PC-3 (cell line): ENCODE results near the gene N4BP2L1. TPM values are rescaled to one million over a fixed set of nuclear protein-coding genes. Genes with fewer than 3 reads are reported as not detected.

Experiments used
- ATAC-seq: fragments of 200-7000 bp; cut with Tn5 transposase; 2 replicates; pipeline ENCODE4 v1.9.1; 2020; ENCODE audit warnings: mild to moderate bottlenecking, moderate library complexity
- BruUV-seq: library from RNA; stranded (reverse); fragments of 400-500 nt; replicated peaks from 2 replicates; lab custom pipeline; 2021; lab: Mats Ljungman, UMichigan
- CTCF ChIA-PET: fragments of 300-600 bp; sonication (Branson Sonifier 250); formaldehyde crosslinking; loops from one replicate; lab custom pipeline; 2022; ENCODE audit warnings: antibody characterized with exemption; lab: Charles Lee
- POLR2A ChIA-PET: fragments of 300-600 bp; sonication (Branson Sonifier 250); formaldehyde crosslinking; loops from one replicate; lab custom pipeline; 2022; ENCODE audit warnings: antibody characterized with exemption; ENCODE audit not compliant: unreplicated experiment; lab: Charles Lee
- DNase-seq: peaks from one replicate; pipeline ENCODE4 v3.0.0-alpha.2; 2015
- H2AFZ ChIP-seq: fragments of 300-600 bp; sonication (generic); 2 replicates; pipeline ENCODE4 v1.6.0; 2016; ENCODE audit warnings: antibody characterized with exemption, low read length
- H3F3A ChIP-seq: fragments of 300-600 bp; sonication (generic); one replicate; pipeline ENCODE4 v1.6.0; 2017; ENCODE audit warnings: antibody characterized with exemption, low read length, control low read depth, mild to moderate bottlenecking; ENCODE audit not compliant: unreplicated experiment
- H3K27ac ChIP-seq: fragments of 300-600 bp; sonication (generic); 2 replicates; pipeline ENCODE4 v1.5.1; 2016; ENCODE audit warnings: mild to moderate bottlenecking, low read length
- H3K27me3 ChIP-seq: fragments of 300-600 bp; sonication (generic); 2 replicates; pipeline ENCODE4 v1.6.1; 2016; ENCODE audit warnings: low read length, mixed read lengths
- H3K36me3 ChIP-seq: fragments of 300-600 bp; sonication (generic); 2 replicates; pipeline ENCODE4 v1.6.1; 2016; ENCODE audit warnings: low read depth, mixed run types, low read length, mixed read lengths
- H3K4me1 ChIP-seq: fragments of 300-600 bp; sonication (generic); 2 replicates; pipeline ENCODE4 v1.5.1; 2016; ENCODE audit warnings: low read length; ENCODE audit not compliant: insufficient read depth
- H3K4me2 ChIP-seq: fragments of 300-600 bp; sonication (generic); 2 replicates; pipeline ENCODE4 v1.6.0; 2016; ENCODE audit warnings: low read length
- H3K4me3 ChIP-seq: fragments of 300-600 bp; sonication (generic); 2 replicates; pipeline ENCODE4 v1.5.1; 2016; ENCODE audit warnings: mild to moderate bottlenecking, low read length, mixed read lengths
- H3K79me2 ChIP-seq: fragments of 300-600 bp; sonication (generic); 2 replicates; pipeline ENCODE4 v1.6.1; 2017; ENCODE audit warnings: low read length, mixed read lengths
- H3K9ac ChIP-seq: fragments of 300-600 bp; sonication (generic); 2 replicates; pipeline ENCODE4 v1.6.0; 2016; ENCODE audit warnings: mild to moderate bottlenecking, low read length
- H3K9me2 ChIP-seq: fragments of 300-600 bp; sonication (generic); replicated peaks from 2 replicates; pipeline ENCODE4 v1.6.1; 2016; ENCODE audit warnings: mixed run types, low read length, mixed read lengths
- H3K9me3 ChIP-seq: fragments of 300-600 bp; sonication (generic); 2 replicates; pipeline ENCODE4 v1.6.1; 2016; ENCODE audit warnings: low read length, mixed read lengths
- H4K20me1 ChIP-seq: fragments of 300-600 bp; sonication (generic); 2 replicates; pipeline ENCODE4 v1.6.1; 2016; ENCODE audit warnings: low read length, mixed read lengths
- CTCF ChIP-seq: fragments of 300-600 bp; sonication (generic); conservative IDR thresholded peaks from 2 replicates; pipeline ENCODE4 v1.5.1; 2017; ENCODE audit warnings: antibody characterized with exemption, low read depth, mild to moderate bottlenecking, low read length
- EZH2 ChIP-seq: fragments of 300-600 bp; sonication (generic); IDR thresholded peaks from one replicate; pipeline ENCODE4 v1.6.1; 2017; ENCODE audit warnings: antibody characterized with exemption, mild to moderate bottlenecking, low read length; ENCODE audit not compliant: unreplicated experiment
- EZH2phosphoT487 ChIP-seq: fragments of 300-600 bp; sonication (generic); IDR thresholded peaks from 2 replicates; pipeline ENCODE4 v1.6.1; 2018; ENCODE audit warnings: mild to moderate bottlenecking, antibody characterized with exemption, low read length, borderline replicate concordance
- intact Hi-C: fragments of 100-400 bp; cut with micrococcal nuclease; formaldehyde crosslinking; loops from 2 replicates; pipeline ENCODE4 v1.9.0; 2023
- total RNA-seq: library from RNA; depleted of rRNA; stranded (reverse); fragments of >200 nt; gene quantifications from 2 replicates; pipeline ENCODE4 v1.2.3, GENCODE V29; 2014

N4BP2L1 gene
- total RNA-seq, 1 experiment from 2014 or later = 0.15 TPM

- CTCF ChIA-PET = no interaction called here
- no peaks in the 10 kb centered on the region for H3K79me2 ChIP-seq
Observed at GRCh38 chr13:32431361-32431760, 3.4 kb upstream of the N4BP2L1 start.

GRCh38 chr13:32430018-32430747, 2.3 kb upstream of the N4BP2L1 start:
- H3K9me3 ChIP-seq = no peaks in the 10 kb centered on the region
- ATAC-seq (no peak), DNase-seq (no peak)
- ChIA-PET CTCF (no interaction called here), POLR2A (no interaction called here)
- intact Hi-C loops = no loop called here
- no peaks in the 10 kb centered on the region for H3K9me2 ChIP-seq
- no peaks in the 10 kb centered on the region for H3F3A ChIP-seq
- peaks cover 8% of the 10 kb centered on the region; the same call in 1 of the 2 replicates for H3K4me1 ChIP-seq
- H3K9ac ChIP-seq = no peak overlapping the region
- TF ChIP-seq EZH2 = no peak
- TF ChIP-seq EZH2phosphoT487 = no peak
- no peak for TF ChIP-seq CTCF
- no peak overlapping the region for H3K4me2 ChIP-seq
- no peak overlapping the region for H3K4me3 ChIP-seq
- no peaks in the 10 kb centered on the region for H3K36me3 ChIP-seq
- no TSS peak for BruUV-seq
- no peaks in the 10 kb centered on the region for H3K27me3 ChIP-seq
- no peak overlapping the region for H3K27ac ChIP-seq
- H4K20me1 ChIP-seq = no peaks in the 10 kb centered on the region
- no peak overlapping the region for H2AFZ ChIP-seq
- no peaks in the 10 kb centered on the region for H3K79me2 ChIP-seq

More at GRCh38 chr13:32431361-32431760, 3.4 kb upstream of the N4BP2L1 start:
- no peaks in the 10 kb centered on the region for H3F3A ChIP-seq
- intact Hi-C loops = no loop called here
- DNase-seq = no peak
- H3K9me2 ChIP-seq = no peaks in the 10 kb centered on the region
- H3K27ac ChIP-seq = no peak overlapping the region
- POLR2A ChIA-PET = no interaction called here
- H3K9me3 ChIP-seq = no peaks in the 10 kb centered on the region
- no peaks in the 10 kb centered on the region for H4K20me1 ChIP-seq
- H3K4me1 ChIP-seq = peaks cover 6% of the 10 kb centered on the region; the same call in 1 of the 2 replicates
- no peak overlapping the region for H3K4me2 ChIP-seq
- H3K27me3 ChIP-seq = no peaks in the 10 kb centered on the region
- no peaks in the 10 kb centered on the region for H3K36me3 ChIP-seq
- BruUV-seq = no TSS peak
- H2AFZ ChIP-seq = no peak overlapping the region
- H3K4me3 ChIP-seq = no peak overlapping the region
- TF ChIP-seq EZH2 (no peak), CTCF (no peak), EZH2phosphoT487 (no peak)
- no peak for ATAC-seq
- H3K9ac ChIP-seq = no peak overlapping the region

- POLR2A ChIA-PET = no interaction called here
Observed at GRCh38 chr13:32429433-32429909, 1.5 kb upstream of the N4BP2L1 start.

More at GRCh38 chr13:32429433-32429909, 1.5 kb upstream of the N4BP2L1 start:
- no peaks in the 10 kb centered on the region for H3K27me3 ChIP-seq
- no peaks in the 10 kb centered on the region for H3K9me2 ChIP-seq
- no peaks in the 10 kb centered on the region for H3K36me3 ChIP-seq
- no TSS peak for BruUV-seq
- ATAC-seq = no peak
- CTCF ChIA-PET = no interaction called here
- peaks cover 8% of the 10 kb centered on the region; the same call in 1 of the 2 replicates for H3K4me1 ChIP-seq
- no peak for TF ChIP-seq CTCF
- no peak for TF ChIP-seq EZH2phosphoT487
- no peak for TF ChIP-seq EZH2
- no peak overlapping the region for H3K4me3 ChIP-seq
- no peak overlapping the region for H3K27ac ChIP-seq
- no peak for DNase-seq
- no peak overlapping the region for H3K9ac ChIP-seq
- H4K20me1 ChIP-seq = no peaks in the 10 kb centered on the region
- no peak overlapping the region for H3K4me2 ChIP-seq
- no peaks in the 10 kb centered on the region for H3F3A ChIP-seq
- no peak overlapping the region for H2AFZ ChIP-seq
- H3K9me3 ChIP-seq = no peaks in the 10 kb centered on the region
- intact Hi-C loops = loop anchor here (10.0 kb wide), 1 partner anchor 115 kb away; the partner anchor contains the start of genes BRCA2 and ZAR1L
- H3K79me2 ChIP-seq = no peaks in the 10 kb centered on the region
